Mucosa of rectum (tissue), 2 donors: ENCODE measurements around the gene MEAF6.
"Not testable (repeated sequence)": the region's sequence is repeated elsewhere in the genome, so short reads cannot be mapped to it uniquely, and the experiment has no call there.

Source experiments
- H3K27ac ChIP-seq, 2 donors: one replicate each; pipeline ENCODE4 v1.7.0; 2013; ENCODE audit warnings: inconsistent platforms in 2 of 2, low read depth in 2 of 2, low read length in 2 of 2
- H3K27me3 ChIP-seq, 2 donors: one replicate each; pipeline ENCODE4 v1.7.0; 2013; ENCODE audit warnings: low read length in 2 of 2; ENCODE audit not compliant: control insufficient read depth in 2 of 2, insufficient read depth in 2 of 2
- H3K36me3 ChIP-seq, 2 donors: one replicate each; pipeline ENCODE4 v1.7.0; 2013; ENCODE audit warnings: low read length in 2 of 2; ENCODE audit not compliant: control insufficient read depth in 2 of 2, insufficient read depth in 2 of 2
- H3K4me1 ChIP-seq, 2 donors: one replicate each; pipeline ENCODE4 v1.7.0; 2013; ENCODE audit warnings: low read length in 2 of 2, mild to moderate bottlenecking in 1 of 2; ENCODE audit not compliant: control insufficient read depth in 2 of 2, insufficient read depth in 2 of 2
- H3K4me3 ChIP-seq, 2 donors: one replicate each; pipeline ENCODE4 v1.7.0; 2013; ENCODE audit warnings: low read length in 2 of 2
- H3K9ac ChIP-seq, 2 donors: one replicate each; pipeline ENCODE4 v1.7.0; 2013; ENCODE audit warnings: low read length in 2 of 2, low read depth in 1 of 2, mild to moderate bottlenecking in 1 of 2
- H3K9me3 ChIP-seq, 2 donors: one replicate each; pipeline ENCODE4 v1.7.0; 2013; ENCODE audit warnings: low read length in 2 of 2; ENCODE audit not compliant: control insufficient read depth in 2 of 2
- donor health status: healthy.
- donor health status: Normal muscosa, but diverticular disease.

The MEAF6 gene

DNA sequence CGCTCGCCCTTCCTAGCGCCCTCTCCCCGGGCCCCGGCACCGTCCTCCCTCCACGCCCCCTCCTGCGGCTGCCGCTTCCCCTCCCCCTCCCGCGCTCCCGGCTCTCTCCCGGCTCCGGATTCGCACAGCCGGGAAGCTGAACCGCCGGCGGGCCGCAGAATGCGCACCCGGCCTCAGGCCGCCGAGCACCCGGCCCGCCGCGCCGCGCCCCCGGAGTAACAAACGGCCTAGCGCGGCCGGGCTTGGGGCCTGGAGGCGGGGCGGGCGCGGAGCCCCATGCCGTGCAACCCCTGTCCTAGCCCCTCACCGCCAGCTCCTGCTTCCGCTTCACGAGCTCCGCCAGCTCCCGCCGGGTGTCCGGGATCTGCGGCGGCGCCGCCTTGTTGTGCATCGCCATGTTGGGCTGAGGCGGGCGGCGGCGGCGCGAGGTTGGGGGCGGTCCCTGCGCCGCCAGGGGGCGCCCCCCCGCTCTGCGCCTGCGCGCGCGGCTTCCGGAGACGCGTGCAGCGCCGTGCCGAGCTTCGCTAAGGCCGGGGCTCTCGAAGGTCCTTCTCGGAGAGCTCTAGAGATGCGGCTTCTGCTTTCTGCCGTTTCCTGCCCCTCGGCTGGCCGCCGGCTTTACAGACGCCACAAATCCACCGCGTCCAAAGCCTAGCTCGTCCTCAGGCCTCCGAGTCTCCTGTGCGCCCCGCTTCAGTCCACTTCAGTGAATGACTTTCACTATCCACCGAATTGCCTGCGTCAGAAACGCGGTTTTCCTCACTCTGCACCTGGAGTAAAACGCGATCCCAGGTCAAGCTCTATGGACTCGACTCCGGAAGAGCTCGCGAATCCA is at the start of gene MEAF6:
Gene MEAF6 (minus strand): TSS at position 417 of the 835 bp plus-strand sequence. CDS start 20 bp downstream, at position 397.
- Histone ChIP-seq H3K36me3 (peaks cover 0 to 7% of the 10 kb centered on the region in 2 donors), H3K27me3 (no peaks in the 10 kb centered on the region), H3K4me1 (peaks cover 5 to 16% of the 10 kb centered on the region in 2 donors), H3K9ac (peak within 1 kb of the TSS; percentile 93 to 94), H3K9me3 (no peaks in the 10 kb centered on the region), H3K27ac (peak within 1 kb of the TSS; percentile 95 to 96), H3K4me3 (peak within 1 kb of the TSS; percentile 93 to 94)

DNA sequence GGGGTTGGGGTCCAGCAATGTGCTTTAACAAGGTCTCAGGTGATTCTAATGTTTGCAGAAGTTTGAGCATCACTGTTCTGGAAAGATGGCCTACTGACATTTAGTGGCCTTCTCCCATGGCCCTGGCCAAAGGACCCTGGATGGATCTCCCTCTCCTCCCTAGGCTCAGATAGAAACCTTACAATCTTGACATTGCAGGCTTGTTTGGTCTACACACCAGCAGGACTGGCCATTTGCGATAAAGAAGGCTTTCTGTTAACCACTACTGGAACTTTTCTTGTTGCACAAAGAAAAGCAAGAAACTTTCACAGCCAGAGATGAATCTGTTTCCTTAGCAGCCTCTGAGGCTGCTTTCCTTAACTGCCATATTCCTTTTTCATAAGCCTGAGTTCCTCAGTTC is 48.4 kb upstream of the MEAF6 start:
- no peaks in the 10 kb centered on the region for H3K9me3 ChIP-seq
- H3K36me3 ChIP-seq = peaks cover 31 to 35% of the 10 kb centered on the region in 2 donors
- H3K9ac ChIP-seq = no peak overlapping the region
- no peak overlapping the region for H3K27ac ChIP-seq
- peaks cover 0 to 5% of the 10 kb centered on the region in 2 donors for H3K4me1 ChIP-seq
- no peak overlapping the region for H3K4me3 ChIP-seq
- no peaks in the 10 kb centered on the region for H3K27me3 ChIP-seq

DNA sequence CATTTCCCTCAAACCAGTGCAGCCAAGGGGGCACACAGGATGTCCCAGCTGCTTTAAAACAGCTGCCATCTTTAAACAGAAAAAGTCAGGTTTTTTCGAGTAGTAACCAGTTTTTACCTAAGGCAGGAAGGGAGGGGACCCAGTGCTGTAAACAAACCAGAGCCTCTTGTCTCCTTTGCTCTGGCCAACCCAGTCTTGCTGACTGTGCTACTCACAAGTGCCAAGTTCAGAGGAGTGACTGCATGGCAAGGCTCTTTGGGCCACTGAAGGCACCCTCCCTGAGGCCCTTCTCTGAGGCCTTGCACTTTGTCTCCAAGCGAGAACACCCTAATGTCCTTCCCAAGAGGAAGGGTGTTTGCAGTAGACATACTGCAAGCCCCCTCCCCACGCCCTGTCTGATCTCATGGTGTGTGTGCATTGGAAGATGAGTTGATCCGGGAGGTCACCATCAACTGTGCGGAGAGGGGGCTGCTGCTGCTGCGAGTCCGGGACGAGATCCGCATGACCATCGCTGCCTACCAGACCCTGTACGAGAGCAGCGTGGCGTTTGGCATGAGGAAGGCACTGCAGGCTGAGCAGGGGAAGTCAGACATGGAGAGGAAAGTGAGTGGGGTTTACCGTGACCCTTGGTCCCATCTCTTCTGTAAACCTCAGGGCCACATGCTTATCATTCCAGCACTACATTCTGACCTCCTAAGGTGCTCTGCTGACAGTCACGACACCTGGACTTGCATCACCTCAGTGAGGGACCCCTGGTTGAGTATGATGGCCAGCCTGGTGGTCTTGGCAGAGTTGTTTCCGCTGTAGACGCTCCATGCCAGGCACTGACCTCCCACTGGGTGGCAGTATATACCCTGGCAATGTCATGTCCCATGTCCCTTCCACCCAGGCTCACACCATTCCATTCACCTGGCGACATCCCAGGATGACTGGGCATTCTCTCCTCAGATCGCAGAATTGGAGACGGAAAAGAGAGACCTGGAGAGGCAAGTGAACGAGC is 46.9 kb upstream of the MEAF6 start:
- Histone ChIP-seq H3K4me1 (peaks cover 7% of the 10 kb centered on the region in 2 donors), H3K4me3 (no peak overlapping the region), H3K27ac (no peak overlapping the region), H3K27me3 (no peaks in the 10 kb centered on the region), H3K36me3 (peaks cover 16 to 20% of the 10 kb centered on the region in 2 donors), H3K9ac (no peak overlapping the region), H3K9me3 (no peaks in the 10 kb centered on the region)

DNA sequence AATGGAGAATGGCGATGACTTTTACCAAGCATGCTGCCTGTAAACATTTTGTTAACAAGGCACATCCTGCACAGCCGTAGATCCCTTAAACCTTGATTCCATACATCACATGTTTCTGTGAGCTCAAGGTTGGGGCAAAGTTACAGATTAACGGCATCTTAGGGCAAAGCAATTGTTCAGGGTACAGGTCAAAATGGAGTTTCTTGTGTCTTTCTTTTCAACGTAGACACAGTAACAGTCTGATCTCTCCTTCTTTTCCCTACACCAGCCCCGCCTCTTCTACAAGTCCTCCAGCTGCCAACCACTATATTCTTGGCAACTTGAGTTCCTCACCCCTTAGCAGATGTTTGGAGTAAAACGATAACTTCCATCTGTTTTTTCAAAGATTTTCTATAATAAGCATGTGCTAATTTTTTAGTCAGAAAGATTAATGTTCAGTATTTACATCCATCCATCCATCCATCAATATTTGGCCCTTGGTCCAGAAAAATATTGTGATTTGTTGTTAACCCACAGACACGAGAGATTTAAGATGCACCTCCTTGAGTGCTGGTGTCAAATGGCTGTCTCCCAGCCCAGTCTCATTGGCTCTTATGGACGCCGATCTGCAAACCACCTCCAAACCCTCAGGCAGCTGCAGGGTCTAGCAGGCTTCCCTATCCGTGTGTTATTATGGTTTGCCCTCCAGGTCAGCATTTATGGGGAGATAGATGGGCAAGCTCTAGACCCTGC is 46.0 kb upstream of the MEAF6 start:
- Histone ChIP-seq H3K27me3 (no peaks in the 10 kb centered on the region), H3K4me3 (no peak overlapping the region), H3K9me3 (no peaks in the 10 kb centered on the region), H3K36me3 (peaks cover 7 to 11% of the 10 kb centered on the region in 2 donors), H3K9ac (no peak overlapping the region), H3K27ac (no peak overlapping the region), H3K4me1 (peaks cover 7% of the 10 kb centered on the region in 2 donors)

GRCh38 chr1:37559957-37560379 is 45.4 kb upstream of the MEAF6 start:
- H3K4me1 ChIP-seq, H3K27ac ChIP-seq, H3K9me3 ChIP-seq, H3K4me3 ChIP-seq, H3K36me3 ChIP-seq, H3K9ac ChIP-seq, H3K27me3 ChIP-seq: not testable (repeated sequence)

- no peak overlapping the region for H3K27ac ChIP-seq
- H3K36me3 ChIP-seq = no peaks in the 10 kb centered on the region
- H3K27me3 ChIP-seq = no peaks in the 10 kb centered on the region
- H3K9ac ChIP-seq = no peak overlapping the region
- H3K9me3 ChIP-seq = no peaks in the 10 kb centered on the region
- H3K4me3 ChIP-seq = no peak overlapping the region
- peaks cover 6 to 7% of the 10 kb centered on the region in 2 donors for H3K4me1 ChIP-seq
Observed at GRCh38 chr1:37559080-37559479, 44.5 kb upstream of the MEAF6 start.

DNA sequence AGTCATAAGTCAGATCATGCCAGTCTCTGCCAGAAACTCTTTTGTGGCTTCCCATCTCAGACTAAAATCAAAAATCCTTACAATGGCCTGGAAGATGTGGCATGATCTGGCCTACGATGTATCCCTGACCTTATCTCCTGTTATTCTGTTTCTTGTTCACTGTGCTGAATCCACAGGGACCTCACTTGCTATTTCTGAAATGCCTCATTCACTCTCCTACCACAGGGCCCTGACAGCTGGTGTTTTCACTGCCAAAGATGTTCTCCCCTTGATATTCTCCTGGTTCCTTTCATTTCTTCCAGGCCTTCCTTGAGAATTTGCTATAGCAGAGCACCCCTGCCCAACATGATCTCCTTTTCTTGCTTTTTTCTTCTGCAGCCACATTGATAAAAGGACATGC is 43.8 kb upstream of the MEAF6 start:
- H3K9me3 ChIP-seq = no peaks in the 10 kb centered on the region
- H3K27ac ChIP-seq = no peak overlapping the region
- H3K4me3 ChIP-seq = no peak overlapping the region
- peaks cover 5 to 10% of the 10 kb centered on the region in 2 donors for H3K4me1 ChIP-seq
- H3K27me3 ChIP-seq = no peaks in the 10 kb centered on the region
- H3K36me3 ChIP-seq = no peaks in the 10 kb centered on the region
- no peak overlapping the region for H3K9ac ChIP-seq

- Histone ChIP-seq H3K27ac (no peak overlapping the region), H3K4me1 (peaks cover 13 to 16% of the 10 kb centered on the region in 2 donors), H3K4me3 (peak overlapping the region; percentile 41 to 51), H3K9me3 (no peaks in the 10 kb centered on the region), H3K36me3 (no peaks in the 10 kb centered on the region), H3K27me3 (no peaks in the 10 kb centered on the region), H3K9ac (no peak overlapping the region)
Observed at GRCh38 chr1:37557402-37557801, 42.8 kb upstream of the MEAF6 start.

GRCh38 chr1:37556712-37557196 is 42.2 kb upstream of the MEAF6 start, which contains the start of gene DNALI1:
Gene DNALI1 (plus strand): TSS chr1:37556940. CDS start chr1:37556995, 55 bp downstream.
- Histone ChIP-seq H3K27me3 (no peaks in the 10 kb centered on the region), H3K36me3 (peaks cover 0 to 3% of the 10 kb centered on the region in 2 donors), H3K4me1 (peaks cover 13 to 16% of the 10 kb centered on the region in 2 donors), H3K4me3 (peak within 1 kb of the TSS; percentile 41 to 51), H3K27ac (no peak within 1 kb of the TSS), H3K9me3 (no peaks in the 10 kb centered on the region), H3K9ac (peak within 1 kb of the TSS in 1 of 2 donors; percentile 18)
